ENCODE results near the gene ARL6IP5. TPM values are rescaled to one million over a fixed set of nuclear protein-coding genes. Genes with fewer than 3 reads are reported as not detected.

ARL6IP5 gene, protein sequence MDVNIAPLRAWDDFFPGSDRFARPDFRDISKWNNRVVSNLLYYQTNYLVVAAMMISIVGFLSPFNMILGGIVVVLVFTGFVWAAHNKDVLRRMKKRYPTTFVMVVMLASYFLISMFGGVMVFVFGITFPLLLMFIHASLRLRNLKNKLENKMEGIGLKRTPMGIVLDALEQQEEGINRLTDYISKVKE
- total RNA-seq = 116 TPM

DNA sequence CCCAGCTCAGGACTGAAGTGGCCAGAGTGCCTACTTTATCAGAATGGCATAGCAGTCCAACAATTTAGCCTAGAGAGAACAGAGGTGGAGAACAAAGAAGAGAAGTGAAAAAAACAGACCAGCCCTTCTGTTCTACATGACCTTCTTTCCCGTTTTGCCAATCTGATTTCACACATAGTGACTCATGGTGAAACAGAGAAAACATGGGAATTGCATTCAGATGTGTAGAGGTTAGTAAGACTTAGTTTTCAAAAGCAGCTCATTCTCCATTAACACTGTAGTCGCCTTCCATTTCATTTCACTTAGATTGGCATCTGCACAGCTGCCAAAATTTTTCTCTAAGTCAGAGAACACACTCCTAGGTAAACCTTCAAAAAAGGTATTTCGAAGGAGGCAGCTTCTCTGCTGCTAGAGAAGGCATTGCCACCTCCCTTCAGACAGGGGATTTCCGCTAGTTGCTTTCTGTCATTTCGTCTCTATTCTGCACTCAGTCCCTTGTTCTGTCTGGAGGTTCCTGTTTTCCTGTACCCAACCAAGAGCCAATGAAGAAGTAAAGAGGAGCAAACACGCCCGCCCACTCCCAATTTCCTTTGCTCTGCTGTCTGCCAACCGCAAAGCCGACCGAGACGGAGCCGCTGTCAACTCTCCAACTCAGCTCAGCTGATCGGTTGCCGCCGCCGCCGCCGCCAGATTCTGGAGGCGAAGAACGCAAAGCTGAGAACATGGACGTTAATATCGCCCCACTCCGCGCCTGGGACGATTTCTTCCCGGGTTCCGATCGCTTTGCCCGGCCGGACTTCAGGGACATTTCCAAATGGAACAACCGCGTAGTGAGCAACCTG lies at the start of gene ARL6IP5:
TSS of gene ARL6IP5 (plus strand) at position 612 of the 842 bp plus-strand sequence. CDS start at position 723, 111 bp downstream.
- DNase-seq (ENCODE audit: low spot score) (peak; percentile 96), ATAC-seq (peak; percentile 88)
- intact Hi-C loops (cut with DNase I) = no loop called here

DNA sequence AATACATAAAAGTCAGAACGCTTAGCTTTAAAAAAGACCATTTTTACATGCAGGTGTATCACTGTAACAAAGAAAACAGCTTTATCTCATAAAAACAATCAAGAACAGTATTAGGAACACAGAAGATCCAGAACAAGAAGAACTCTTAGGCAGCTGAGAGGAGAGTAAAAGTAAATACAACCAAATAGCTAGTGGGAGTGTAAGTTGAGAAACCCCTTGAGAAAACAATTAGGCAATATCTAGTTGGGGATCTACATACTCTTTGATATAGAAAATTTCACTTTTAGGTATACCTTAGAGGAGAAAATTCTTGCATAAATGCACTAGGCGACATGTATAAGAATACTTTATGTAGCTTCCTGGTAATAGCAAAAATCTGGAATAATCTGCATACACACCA lies 40.1 kb upstream of the ARL6IP5 start:
- DNase-seq (ENCODE audit: low spot score) (no peak), ATAC-seq (no peak)
- intact Hi-C loops (cut with DNase I) = no loop called here

DNA sequence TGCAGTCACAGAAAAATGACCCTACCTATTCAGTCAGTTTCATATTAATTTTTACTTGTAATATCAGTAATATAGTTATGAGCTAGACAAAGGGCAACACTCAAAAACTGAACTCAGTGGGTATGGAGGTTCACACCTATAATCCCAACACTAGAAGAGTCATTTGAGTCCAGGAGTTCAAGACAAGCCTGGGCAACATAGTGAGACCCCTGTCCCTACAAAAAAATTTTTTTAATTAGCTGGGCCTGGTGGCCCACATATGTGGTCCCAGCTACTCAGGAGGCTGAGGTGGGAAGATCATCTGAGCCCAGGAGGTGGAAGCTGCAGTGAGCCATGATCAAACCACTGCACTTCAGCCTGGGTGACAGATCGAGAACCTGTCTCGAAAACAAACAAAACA lies 35.7 kb upstream of the ARL6IP5 start:
- no peak for ATAC-seq
- no peak for DNase-seq (ENCODE audit: low spot score)
- intact Hi-C loops (cut with DNase I) = no loop called here

DNA sequence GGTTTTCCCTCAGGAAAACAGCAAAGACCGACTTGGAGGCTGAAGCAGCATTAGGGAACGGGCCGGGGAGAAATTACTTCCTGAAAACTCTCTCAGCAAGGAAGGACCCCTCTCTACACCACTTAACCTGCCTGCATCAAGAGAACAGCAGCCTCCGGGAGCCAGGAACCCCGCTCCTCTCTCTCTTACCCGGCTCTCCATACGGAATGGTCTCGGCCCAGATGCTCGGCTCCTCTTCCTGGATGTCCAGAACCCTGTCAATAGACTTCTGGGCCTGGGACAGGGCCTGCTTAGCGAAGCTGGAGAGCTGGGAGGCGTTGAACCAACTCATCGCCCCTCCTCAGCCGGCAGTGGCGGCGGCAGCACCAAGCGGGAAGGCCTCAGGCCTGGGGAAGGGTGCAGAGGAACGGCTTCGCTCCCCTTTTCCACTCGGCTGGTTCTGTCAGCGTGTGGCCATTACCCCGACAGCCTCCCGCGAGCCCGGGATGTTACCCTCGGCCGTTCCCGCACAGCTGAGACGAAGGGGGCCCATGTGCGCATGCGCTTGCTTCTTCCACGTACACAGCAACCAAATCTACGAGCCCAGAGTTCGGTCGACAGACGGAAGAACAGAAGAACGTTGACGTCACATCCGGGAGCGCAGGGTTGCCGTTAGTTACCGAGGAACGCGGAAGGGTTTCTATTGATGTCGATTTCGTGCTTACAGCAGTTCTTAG lies 32.8 kb upstream of the ARL6IP5 start, which contains the start of gene TMF1:
TSS of gene TMF1 (minus strand) at position 578 of the 716 bp plus-strand sequence. CDS start at position 331, 247 bp downstream.
- intact Hi-C loops (cut with DNase I) = no loop called here
- ATAC-seq (peak; percentile 99), DNase-seq (ENCODE audit: low spot score) (peak; percentile 99)

DNA sequence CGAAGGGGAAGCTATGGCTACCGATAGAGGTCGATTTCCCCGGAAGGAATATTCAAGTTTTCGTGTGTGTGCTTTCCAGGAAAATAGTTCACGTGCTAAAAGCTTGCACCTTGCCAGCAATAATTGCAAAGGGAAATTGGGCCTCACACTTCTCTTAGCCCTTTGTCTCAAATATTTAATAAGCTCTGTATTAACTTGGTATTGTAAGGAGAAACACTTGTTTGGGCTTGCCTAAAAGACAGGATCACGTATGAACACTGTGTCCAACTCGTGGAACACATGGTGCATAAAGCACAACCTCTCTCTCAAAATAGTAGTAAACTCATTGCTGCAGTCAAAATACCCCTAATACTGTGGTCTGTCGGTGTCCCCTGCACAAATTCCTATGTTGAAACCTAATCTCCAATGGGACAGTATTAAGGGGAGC lies 32.3 kb upstream of the ARL6IP5 start:
- intact Hi-C loops (cut with DNase I) = no loop called here
- ATAC-seq = peak; percentile 11
- no peak for DNase-seq (ENCODE audit: low spot score)

DNA sequence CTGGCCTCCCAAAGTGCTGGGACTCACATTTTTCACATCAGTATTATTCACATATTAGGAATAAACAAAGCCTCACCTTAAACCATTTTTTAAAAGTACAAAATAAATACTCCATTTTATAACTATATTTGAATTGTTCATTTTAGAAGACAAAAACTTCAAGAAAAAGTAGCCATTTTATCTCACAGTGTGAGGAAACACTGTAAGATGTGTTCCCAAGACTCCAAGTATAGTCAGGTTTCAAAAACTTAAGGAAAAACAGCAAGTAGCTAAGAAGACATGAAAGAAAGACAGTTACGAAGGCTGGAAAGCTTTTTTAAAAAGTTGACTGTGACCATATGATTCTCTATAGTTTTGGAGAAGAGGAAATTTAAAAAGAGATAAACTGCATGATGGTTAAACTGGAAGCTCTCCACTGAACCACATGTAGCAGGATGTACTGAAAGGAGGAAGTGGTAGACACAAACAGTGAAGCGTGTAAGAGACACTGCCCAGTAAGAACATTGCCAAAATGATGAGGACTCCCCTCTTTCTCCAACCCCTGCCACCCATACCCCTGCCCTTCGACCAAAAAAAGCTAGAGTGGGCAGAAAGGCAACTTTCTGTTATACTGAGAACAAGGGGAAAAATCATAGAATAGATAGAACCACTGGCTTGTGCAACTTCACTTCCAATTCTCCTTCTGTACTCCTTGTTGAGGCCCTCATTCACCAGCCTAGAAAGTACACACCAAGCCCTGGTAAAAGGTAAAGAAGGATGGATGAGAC lies 26.4 kb upstream of the ARL6IP5 start:
- ATAC-seq = no peak
- DNase-seq (ENCODE audit: low spot score) = no peak
- intact Hi-C loops (cut with DNase I) = no loop called here

DNA sequence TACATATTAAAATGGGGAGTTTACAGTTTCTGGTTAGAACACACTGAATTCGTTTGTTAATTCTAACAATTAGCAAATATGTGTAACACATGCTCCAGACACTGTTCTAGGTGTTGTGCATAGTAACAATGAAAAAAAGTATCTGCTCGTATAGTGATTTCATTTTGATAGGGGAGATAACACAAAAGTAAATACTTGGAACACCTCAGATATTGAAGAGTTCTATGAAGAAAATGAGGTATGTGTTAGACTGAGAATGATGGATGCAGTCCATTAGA lies 25.9 kb upstream of the ARL6IP5 start:
- ATAC-seq = no peak
- DNase-seq (ENCODE audit: low spot score) = no peak
- intact Hi-C loops (cut with DNase I) = no loop called here

DNA sequence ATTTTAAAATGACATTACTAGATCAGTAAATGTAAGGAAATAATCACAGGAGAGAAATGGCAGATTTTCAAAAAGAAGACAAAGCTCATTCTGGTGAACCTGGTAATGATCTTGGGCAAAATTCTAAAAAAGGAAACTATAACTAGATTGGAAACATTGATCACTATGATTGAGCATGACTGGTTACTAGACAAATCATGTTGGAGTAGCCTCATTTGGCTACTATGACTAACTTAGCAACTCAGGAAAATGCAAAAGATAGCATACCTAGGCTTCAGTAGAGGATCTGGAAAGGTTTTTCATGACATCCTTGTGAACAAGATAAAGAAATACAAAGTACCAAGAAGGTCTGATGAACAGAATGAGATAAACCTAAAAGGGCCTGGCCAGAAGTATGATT lies 25.0 kb upstream of the ARL6IP5 start:
- ATAC-seq (no peak), DNase-seq (ENCODE audit: low spot score) (no peak)
- intact Hi-C loops (cut with DNase I) = no loop called here

DNA sequence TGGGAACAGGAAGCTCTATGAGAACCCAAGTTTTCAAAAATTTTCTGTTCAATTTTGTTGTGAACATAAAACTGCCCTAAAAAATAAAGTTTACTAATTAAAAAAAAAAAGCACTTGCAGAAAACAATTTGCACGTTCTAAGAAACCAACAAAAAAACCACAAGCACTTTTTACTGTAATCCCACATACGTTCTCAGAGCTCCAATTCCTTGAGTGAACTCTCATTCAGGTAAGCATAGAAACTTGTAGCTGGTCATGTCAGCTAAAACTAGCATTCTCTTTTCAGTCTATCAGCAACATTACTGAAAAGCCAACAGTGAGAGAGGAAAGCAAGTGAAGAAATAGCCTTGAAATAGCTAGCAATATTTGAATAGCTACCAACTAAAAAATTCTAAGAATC lies 21.1 kb upstream of the ARL6IP5 start:
- intact Hi-C loops (cut with DNase I) = no loop called here
- no peak for DNase-seq (ENCODE audit: low spot score)
- no peak for ATAC-seq

DNA sequence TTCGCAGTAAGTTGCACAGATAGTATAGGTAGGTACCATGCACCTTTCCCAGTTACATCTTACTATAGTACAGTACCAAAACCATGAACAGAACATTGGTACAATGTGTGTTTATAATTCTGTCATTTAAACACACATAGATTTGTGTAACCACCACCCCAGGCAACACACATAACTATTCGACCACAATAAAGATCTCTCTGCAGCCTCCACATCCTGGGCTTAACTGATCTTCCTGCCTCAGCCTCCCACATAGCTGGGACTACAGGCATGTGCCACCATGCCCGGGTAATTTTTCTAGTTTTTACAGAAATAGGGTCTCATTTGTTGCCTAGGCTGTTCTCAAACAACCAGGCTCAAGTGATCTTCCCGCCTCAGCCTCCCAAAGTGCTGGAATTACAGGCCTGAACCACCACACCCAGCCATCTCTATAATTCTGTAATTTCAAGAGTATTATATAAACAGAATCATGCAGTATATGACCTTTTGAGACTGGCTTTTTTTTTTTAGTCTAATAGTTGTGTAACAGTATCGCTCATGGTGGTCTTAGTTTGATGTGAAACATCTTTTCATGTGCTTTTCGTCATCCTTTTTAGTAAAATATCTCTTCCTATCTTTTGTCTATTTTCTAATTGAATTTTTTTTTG lies 19.3 kb upstream of the ARL6IP5 start:
- DNase-seq (ENCODE audit: low spot score) (no peak), ATAC-seq (no peak)
- intact Hi-C loops (cut with DNase I) = no loop called here

DNA sequence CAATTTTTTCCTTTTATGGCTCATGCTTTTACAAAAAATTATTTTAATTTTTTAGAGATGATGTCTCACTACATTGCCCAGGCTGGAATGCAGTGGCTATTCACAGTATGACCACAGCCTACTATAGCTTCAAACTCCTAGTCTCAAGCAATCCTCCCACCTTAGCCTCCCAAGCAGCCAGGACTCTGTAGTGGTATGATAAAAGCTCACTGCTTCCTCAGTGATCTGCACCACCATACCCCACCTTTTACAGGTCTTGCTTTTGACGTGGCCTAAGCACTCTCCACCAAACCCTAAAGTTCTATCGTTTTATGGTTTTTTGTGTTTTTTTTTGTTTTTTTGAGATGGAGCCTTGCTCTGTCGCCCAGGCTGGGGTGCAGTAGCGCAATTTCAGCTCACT lies 18.6 kb upstream of the ARL6IP5 start:
- ATAC-seq = no peak
- intact Hi-C loops (cut with DNase I) = no loop called here
- no peak for DNase-seq (ENCODE audit: low spot score)

DNA sequence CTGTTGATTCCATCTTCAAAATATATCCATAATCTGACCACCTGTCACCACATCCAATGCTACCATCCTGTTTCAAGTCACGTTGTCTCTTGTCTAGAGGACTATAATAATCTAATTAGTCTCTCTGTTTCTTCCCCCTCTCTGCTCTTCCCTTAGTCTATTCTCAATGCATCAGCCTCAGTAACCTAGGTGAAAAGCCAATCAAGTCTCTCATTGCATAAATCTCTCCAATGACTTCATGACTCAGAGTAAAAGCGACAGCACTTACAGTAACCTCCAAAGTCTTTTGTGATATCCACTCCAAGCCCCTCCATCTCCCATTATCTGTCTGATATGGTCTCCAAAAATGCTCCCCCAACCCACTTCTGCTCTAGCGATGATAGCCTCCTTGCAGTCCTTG lies 11.8 kb upstream of the ARL6IP5 start:
- intact Hi-C loops (cut with DNase I) = no loop called here
- DNase-seq (ENCODE audit: low spot score) (no peak), ATAC-seq (no peak)

DNA sequence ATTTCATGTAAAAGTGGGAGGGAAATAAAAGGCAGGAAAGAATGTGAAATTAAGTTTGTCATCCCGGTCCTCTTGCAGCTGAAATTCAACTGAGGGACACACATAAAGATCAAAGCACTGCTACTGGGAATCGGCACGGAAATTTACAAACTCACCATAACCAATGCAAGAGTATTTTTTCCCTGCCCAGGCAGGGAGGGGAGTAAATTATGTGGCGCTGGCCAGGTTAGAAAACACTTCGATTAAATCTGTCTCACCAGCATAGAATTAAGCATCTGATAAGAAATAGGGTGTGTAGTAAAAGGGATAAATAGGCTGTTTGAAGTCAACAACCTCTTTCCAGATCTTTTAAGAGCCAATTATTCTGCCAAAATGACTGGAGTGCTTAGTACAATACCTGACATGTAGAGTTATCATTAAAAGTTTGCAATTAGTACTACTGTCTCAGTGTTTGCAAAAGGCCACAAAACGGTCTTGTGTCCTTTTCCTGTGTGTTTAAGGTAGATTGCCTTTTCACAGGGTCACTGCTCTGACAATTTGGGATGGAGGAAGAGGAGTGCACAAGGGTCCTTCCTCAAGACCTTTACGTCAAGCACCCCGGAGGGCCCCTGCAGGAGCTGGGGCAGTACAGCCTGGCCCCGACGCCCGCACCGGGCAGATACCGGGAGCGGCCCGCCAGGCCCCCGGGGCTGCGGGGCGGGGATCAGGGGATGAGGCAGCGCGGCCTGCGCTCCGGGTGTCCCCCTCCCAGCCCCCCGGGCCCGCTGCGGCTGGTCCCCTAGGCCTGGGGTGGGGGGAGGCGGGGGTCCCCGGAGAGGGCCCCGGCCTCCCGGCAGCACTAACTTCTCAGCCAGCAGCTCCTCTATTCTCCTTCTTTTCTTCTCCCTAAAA lies 5.2 kb upstream of the ARL6IP5 start:
- ATAC-seq (peak; percentile 7), DNase-seq (ENCODE audit: low spot score) (no peak)
- intact Hi-C loops (cut with DNase I) = no loop called here

DNA sequence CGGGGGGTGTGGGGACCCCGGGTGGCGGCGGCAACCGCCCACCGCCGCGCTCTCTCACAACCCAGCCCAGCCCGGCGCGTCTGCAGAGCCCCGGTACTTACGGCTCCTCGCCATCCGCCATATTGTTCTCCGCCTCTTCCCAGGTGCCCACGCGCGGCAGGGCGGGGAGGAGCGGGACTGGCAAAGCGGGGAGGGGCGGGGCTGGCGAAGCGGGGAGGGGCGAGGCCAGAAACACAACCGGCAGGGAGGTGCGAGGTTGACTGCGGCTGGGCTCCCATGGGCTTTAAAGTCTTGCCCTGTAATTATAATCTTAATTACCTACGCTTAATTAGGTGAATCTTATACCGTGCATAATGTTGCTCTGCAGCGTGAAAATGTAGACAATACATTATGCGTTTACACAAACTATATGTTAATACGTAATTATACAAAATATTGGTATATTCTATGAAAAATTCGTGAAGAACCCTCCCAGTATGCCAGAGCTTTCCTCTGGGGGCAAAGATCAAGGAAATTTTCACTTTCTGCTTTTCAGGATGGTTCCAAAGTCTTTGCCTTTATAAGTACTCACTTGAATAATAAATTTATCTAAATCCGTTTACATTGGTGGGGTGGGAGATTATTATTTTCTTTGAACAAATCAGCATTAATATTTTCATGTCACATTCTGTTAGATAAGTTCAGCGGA lies 4.4 kb upstream of the ARL6IP5 start, which contains the start of gene UBA3:
TSS of gene UBA3 (minus strand) at position 133 of the 688 bp plus-strand sequence. CDS start at position 121, 12 bp downstream.
- intact Hi-C loops (cut with DNase I) = no loop called here
- DNase-seq (ENCODE audit: low spot score) (peak; percentile 95), ATAC-seq (peak; percentile 90)

DNA sequence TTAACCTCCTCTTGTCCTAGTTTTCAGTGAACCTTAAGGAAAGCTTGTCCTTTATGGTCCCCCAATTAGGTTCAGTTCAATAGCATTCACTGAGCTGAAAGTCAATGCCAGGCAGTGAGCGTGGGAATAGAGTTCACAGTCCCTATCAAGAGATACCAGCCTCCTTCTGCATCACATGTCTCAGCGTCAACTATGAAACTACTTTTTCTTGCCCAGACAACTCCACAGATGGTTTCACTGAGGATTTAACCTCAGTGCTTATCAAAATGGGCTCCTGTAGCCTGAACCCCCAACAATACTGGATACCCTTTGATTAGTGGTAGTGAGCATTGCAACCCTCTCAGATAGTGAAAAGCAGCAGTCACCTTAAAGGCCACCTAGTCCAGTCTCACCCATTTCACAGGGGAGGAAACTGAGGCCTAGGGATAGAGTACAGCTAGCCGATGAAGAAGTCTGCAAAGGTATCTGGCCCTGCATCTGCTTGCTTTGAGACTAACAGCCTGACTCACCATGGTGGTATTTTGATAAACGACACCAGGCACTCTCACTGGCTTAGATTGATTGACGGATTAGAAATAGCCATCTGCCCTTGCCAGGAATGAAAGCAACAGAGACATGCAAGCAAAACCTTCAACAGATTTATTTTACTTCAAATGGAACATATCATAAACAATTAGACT lies 3.0 kb upstream of the ARL6IP5 start:
- ATAC-seq = no peak
- intact Hi-C loops (cut with DNase I) = no loop called here
- DNase-seq (ENCODE audit: low spot score) = no peak

DNA sequence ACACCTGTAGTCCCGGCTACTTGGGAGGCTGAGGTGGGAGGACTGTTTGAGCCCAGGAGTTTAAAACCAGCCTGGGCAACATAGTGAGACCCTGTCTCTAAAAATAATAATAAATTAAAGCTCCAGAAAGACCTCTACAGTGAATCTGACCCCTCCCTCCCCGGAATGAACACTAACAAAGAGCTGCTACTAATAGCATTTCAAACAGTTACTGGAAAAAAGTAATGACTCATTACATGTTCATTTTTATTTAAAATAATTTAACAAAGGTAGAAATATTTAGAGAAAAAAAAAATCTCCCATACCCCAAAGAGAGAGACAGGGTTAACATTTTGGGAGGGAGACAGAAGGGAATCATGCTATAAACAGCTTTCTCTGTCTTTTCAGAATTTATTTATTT lies 2.4 kb upstream of the ARL6IP5 start:
- intact Hi-C loops (cut with DNase I) = no loop called here
- DNase-seq (ENCODE audit: low spot score) (no peak), ATAC-seq (no peak)

DNA sequence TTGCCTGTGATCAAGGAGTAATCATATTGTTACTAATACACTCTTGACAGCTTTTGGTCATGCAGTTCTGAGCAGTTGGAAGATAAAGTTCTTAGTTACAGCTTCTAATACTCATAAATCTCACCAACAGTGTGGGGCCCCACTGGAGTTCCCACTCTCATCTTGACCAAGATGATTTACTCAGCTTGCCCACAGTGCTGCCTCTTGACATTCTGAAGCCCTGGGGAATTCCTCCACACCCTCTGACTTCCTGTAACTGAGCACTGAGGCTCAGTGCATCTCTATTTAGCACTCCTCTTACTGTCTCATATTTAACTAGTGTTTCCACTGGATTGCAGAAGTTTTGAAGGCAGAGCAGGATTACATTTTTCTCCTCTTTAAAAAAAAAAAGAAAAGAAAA lies 1.9 kb upstream of the ARL6IP5 start:
- ATAC-seq (no peak), DNase-seq (ENCODE audit: low spot score) (peak; percentile 72)
- intact Hi-C loops (cut with DNase I) = no loop called here

All from sciatic nerve (tissue), 2 donors.